NCI-H146 (cell line): ENCODE data around the gene PTGDS.

Experiments
- DNase-seq: peaks from one replicate; lab custom pipeline; 2025; lab: John Stamatoyannopoulos, UW

The PTGDS gene

GRCh38 chr9:136974817-136975535 lies 2.3 kb upstream of the PTGDS start:
- no peak for DNase-seq

GRCh38 chr9:136975644-136976043 lies 1.7 kb upstream of the PTGDS start:
- no peak for DNase-seq

DNA sequence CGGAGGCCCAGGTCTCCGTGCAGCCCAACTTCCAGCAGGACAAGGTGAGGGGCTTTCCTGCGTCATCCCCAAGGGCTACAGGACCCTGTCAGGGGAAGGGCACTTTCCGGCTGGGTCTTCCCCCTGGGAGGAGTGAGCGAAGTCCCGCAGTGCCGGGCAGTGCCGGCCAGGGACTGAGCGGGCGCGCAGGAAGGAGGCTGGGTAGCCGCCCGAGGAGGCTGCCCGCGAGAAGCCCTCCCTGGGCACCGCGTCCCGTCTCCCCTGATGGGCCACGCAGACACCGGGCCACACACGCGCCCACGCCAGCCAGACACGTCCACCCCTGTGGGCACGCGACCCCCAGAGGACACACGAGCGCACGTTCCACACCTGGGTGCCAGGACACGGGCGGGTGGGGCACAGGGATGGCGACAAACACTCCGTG lies 357 bp downstream of the PTGDS start:
- DNase-seq: no peak

GRCh38 chr9:136978073-136978864 lies 965 bp downstream of the PTGDS start:
- DNase-seq: peak; percentile 63

GRCh38 chr9:136978865-136979544 lies 1.7 kb downstream of the PTGDS start:
- DNase-seq: no peak

- DNase-seq: no peak
Measured at GRCh38 chr9:136979769-136980587, 2.7 kb downstream of the PTGDS start.

- no peak for DNase-seq
Measured at GRCh38 chr9:136980669-136981478, 3.6 kb downstream of the PTGDS start.

DNA sequence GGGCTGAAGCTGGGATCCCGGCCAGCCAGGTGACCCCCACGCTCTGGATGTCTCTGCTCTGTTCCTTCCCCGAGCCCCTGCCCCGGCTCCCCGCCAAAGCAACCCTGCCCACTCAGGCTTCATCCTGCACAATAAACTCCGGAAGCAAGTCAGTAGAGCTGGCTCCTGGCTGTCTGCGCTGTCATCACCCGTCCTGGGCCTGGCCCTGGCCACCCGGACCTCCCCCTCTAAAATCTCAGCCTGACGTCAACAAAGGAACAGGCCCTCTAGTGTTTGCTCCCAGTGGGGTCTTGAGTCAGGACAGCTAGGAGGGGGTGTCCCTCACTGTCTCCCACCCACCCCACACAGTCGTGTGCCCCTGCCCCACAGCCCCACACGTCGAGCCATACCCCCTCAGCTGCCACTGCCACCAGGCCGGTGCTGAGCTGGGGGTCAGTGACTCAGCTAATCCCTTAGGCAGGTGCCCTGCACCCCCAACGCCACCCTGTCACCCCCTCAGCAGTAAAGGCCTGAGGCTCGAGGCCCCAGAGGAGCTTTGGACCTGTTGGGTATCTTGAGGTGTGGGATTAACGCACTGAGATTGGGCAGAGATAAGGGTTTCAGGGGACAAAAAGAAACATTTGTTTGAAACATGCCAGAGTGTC lies 4.4 kb downstream of the PTGDS start:
- no peak for DNase-seq

- DNase-seq: no peak
Measured at GRCh38 chr9:136982232-136983051, 5.1 kb downstream of the PTGDS start, which contains the start of gene LCNL1. Gene LCNL1, plus strand, starts transcription at chr9:136982993. Its CDS starts 594 bp downstream, at chr9:136983587.

DNA sequence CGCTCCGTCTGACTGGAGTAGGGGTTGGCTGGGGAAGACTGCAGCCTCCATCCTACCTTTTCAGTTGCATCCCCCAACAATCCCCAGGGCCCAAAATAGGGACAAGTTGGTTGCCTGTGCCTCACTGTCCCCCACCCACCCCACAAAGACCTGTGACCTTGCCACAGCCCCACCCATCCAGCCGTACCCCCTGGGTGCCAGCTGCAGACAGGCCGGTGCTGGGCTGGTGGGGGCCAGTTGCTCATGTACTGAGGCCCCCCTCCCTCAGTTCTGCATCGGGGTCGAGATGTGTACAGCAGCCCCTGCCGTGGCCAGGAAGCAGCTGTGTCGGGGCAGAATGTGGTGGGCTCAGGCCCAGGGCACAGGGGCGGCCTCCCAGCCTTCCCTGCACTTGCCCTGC lies 5.9 kb downstream of the PTGDS start:
- DNase-seq: no peak

GRCh38 chr9:136983656-136984314 lies 6.5 kb downstream of the PTGDS start:
- DNase-seq: no peak

- no peak for DNase-seq
Measured at GRCh38 chr9:136984464-136985026, 7.2 kb downstream of the PTGDS start.

DNA sequence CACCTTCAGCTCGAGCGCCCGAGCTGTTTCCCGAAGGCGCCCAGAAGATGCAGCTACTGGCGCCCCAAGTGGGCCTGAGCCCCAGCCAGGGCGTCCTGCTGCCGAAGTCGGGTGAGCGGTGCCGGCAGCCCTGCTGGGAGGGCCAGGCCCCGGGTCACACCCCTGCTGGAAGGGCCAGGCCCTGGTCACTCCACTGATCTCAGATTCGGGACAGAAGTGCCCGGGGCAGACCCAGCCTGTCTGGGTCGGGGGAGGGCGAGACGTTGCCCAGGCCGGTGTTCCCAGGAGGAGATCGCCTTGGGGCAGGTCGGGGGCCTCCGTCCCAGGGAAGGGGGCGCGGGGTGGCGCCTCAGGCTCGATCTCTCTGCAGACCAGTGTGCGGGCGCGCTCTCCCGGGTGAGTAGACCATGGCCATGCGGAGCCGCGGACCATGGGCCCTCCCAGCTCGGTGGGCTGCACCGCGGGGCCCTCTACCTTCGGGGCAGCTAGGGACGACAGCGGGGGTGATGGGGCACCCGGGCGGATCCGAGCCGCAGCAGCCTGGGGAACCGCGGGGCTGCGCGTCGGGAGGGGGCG lies 7.8 kb downstream of the PTGDS start:
- no peak for DNase-seq

DNA sequence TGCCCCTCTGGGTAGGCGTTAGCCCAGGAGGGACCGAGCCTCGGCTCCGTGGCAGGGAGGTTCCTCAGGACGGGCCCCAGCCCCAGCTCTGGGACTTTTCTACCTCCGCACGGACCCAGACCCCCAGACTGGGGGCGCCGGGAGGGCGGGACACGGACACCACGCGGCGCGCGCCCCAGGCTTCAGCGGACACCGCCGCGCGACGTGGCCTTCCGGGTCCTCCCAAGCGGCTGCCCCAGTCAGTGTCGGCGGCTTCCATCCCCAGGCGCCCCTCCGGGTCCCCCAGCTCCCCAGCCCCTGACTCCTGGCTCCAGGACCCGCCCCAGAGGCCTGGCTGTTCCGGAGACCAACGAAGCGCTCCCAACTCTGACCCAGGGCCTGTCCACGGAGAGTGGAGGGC lies 8.5 kb downstream of the PTGDS start:
- DNase-seq: no peak

GRCh38 chr9:136988872-136989271 lies 11.6 kb downstream of the PTGDS start:
- DNase-seq: no peak

GRCh38 chr9:136990242-136990911 lies 13.1 kb downstream of the PTGDS start:
- DNase-seq: peak; percentile 92

DNA sequence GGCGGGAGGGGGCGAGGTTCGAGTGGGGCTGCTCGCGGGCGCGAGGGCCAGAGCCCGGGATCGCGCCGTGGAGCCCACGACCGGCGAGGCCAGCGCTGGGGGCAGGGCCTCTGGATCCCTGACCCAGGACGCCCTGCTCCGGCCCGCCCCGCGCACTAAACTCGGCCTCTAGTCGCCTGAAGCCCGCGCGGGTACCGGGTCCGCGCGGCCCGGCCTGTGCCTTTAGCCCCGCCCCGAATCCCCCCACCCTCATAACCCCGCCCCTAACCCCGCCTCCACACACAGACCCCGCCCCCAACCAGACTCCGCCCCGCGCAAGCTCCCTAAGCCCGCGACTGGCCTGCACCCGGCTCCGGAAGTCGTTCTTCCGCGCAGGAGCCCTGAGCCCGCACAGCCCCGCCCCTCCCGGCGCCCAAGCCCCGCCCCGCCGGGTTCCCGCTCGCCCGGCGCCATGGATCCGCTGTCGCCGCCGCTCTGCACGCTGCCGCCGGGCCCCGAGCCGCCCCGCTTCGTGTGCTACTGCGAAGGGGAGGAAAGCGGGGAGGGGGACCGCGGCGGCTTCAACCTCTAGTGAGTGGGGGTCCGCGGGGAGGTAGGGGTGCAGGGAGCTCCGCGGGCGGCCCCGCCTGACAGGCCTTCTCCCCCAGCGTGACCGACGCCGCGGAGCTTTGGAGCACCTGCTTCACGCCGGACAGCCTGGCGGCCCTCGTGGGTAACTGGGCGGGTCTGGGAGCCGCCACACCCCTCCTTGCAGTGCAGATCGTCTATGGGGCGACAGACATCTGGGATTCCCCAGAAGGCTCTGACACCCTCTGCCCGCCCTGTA lies 14.9 kb downstream of the PTGDS start, which contains the start of gene PAXX:
PAXX (plus strand) TSS at position 430 of the 826 bp plus-strand sequence; CDS start at position 452, 22 bp downstream.
- DNase-seq: peak; percentile 85
